Skeletal muscle cell (primary cell): ENCODE results near the gene C10orf53.

ENCODE experiments used
- DNase-seq: peaks from one replicate; pipeline ENCODE4 v3.0.0-alpha.2; 2010; ENCODE audit warnings: low read depth
- H3K4me3 ChIP-seq: 2 replicates; pipeline ENCODE4 v1.5.1; 2011; ENCODE audit warnings: low read depth, mild to moderate bottlenecking, control low read depth, low read length, moderate library complexity

The C10orf53 gene

DNA sequence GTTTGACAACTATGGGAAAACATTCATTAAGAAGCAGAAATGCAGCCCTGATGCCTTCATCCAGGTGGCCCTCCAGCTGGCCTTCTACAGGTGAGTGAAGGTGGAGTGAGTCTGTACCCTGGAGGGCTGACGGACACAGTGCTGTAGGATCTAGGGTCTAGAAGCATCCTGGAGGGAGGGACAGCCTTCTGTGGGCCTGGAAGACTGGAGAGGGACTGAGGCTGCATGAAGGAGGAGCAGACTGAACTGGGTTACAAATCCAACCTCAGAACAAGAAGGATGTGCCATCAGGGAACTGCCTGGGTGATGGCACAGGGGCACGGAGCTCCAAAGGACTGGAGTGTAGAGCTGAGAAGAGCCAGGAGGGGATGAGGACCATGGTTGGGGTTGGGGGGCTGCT, 27.5 kb upstream of the C10orf53 start:
- H3K4me3 ChIP-seq: no peak overlapping the region
- no peak for DNase-seq

DNA sequence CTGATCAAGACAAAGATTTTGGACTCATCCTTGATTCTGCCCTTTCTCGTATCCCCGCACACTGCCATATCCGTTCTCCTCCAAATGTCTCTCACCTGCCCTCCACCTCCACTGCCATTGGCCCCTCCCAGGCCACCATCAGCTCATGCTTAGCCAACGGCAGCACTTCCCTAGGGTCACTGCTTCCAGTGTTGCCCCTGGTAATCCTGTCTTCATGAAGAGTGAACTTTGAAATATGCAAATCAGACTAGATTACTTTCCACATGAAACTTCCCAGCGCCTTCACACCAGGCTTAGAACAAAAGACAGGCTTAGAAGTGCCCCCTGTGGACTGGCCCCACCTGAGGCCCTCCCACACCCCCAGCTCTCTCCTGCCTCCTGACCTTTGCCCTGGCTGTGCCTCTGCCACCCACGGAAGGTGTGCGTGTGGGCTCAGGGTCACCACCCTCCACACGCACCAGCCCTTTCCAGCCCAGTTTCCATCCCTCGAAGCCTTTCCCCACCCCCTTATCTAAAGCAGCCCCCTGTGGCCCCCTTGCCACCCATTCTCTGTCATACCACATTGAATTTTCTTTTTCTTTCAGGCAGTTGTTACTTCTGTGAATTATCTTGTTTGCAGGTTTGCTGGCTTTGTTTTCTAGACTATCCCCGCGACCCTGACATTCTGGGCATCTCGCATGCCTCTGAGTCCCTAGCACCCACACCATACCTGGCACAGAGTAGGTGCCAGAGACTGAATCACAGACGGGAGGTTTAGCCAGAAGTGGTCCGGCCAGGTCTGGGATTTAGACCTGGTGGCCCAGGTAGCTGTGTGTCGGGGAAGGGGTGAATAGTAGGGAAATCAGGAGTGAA, 26.8 kb upstream of the C10orf53 start:
- H3K4me3 ChIP-seq: no peak overlapping the region
- no peak for DNase-seq

GRCh38 chr10:49653273-49653929, 26.1 kb upstream of the C10orf53 start:
- DNase-seq: no peak
- no peak overlapping the region for H3K4me3 ChIP-seq

DNA sequence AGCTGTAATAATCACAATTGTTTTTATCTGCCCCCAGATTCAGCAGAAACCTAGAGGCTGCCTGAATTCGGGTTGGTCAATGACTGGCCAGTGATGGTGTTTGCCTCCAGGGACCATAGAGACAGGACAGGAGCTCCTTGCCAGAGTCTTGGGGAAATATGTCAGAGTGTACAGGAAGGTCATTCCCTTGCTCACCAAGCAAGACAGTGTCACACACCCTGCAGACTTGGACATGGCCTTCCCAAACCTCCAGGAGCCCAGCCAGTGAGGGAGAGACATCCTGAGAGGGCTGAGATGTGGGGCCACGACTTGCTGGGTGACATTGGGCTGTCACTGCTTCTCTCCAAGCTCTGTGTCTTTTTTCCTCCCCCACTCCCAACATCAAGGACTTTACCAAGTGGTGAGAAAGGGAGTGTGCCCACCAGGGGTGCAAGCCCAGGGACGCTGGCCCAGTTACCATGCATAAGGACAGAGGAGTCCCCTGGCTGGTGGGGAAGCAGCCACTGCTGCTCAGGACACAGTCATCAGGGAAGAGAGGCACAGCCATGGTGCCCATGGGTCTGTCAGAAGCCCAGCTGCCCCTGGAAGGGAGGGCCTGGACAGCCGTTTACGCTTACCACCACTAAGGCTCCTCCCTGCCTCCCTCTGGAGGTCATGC, 25.3 kb upstream of the C10orf53 start:
- H3K4me3 ChIP-seq: no peak overlapping the region
- DNase-seq: no peak

- no peak overlapping the region for H3K4me3 ChIP-seq
- DNase-seq: no peak
Measured at GRCh38 chr10:49655099-49655498, 24.4 kb upstream of the C10orf53 start.

DNA sequence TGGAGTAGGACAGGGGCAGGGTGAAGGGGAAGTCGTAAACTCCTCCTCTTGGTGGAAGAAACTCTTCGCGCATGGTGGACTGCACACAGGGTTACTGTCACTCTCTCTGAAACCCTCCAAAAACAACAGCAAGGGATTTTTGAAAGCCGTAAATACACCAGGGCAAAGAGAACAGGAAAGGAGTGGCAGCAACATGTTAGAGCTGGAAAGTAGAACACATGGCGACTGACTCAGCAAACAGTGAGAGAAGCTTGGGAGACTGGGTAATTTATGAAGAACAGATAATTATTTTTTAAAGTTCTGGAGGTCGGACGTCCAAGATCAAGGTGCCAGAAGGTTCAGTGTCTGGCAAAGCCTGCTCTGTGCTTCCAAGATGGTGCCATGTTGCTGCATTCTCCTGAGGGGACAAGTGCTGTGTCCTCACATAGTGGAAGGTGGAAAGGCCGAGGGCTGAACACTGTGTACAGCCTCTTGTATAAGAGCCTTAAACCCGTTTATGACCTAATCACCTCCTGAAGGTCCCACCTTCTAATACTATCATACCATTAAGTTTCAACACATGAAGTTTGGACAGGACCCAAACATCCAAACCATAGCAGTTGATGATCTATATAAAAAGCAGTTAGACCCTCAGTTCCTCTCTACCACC, 22.5 kb upstream of the C10orf53 start:
- no peak for DNase-seq
- H3K4me3 ChIP-seq: no peak overlapping the region

GRCh38 chr10:49657606-49658005, 21.8 kb upstream of the C10orf53 start:
- no peak for DNase-seq
- H3K4me3 ChIP-seq: no peak overlapping the region

- no peak overlapping the region for H3K4me3 ChIP-seq
- no peak for DNase-seq
Measured at GRCh38 chr10:49661140-49661856, 18.2 kb upstream of the C10orf53 start.

DNA sequence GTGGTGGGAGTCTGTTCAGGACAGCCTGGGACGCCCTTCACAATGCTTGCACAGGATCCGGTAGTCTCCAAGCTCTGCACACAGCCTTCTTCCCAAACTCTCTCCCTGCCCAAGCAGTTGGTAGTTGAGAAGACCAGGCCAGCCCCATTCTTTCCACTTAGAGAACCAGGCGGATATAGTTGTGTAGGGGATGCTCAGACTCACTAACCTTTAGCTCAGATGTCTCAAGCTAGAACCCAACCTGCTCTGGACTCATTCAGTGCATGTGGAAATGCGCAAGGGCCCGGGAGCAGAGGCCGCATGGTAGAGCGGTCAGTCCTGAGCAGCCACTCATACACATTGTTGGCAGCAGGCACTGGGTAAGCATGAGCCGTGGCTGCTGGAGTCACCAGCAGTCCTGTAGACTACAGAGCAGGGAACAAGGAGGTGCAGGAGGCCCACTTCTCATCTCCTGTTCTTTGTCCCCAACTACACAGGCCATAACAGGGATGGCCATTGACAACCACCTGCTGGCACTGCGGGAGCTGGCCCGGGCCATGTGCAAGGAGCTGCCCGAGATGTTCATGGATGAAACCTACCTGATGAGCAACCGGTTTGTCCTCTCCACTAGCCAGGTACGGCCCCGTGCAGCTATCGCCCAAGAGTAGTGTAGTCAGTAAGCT, 17.2 kb upstream of the C10orf53 start:
- no peak for DNase-seq

DNA sequence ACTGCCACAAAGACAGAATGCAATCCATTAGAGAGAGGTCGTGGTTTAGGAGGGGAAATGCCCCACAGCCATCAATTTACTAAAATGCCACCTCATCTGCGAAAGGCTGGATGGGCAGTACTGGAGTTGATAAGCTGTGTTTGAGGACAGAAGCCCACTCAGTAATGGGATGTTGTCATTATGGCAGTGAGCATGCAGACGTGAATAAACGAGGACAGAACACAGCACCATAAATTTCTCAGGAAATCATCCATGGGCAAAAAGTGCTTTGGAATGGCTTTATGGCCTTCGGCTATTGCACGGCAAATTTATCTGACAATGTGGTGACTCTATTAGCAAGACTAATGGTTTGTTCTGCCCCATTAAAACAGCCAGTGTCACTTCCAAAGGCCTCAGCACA, 15.9 kb upstream of the C10orf53 start:
- H3K4me3 ChIP-seq: no peak overlapping the region
- no peak for DNase-seq

More for the DNA sequence above, 17.2 kb upstream of the C10orf53 start:
- no peak overlapping the region for H3K4me3 ChIP-seq

DNA sequence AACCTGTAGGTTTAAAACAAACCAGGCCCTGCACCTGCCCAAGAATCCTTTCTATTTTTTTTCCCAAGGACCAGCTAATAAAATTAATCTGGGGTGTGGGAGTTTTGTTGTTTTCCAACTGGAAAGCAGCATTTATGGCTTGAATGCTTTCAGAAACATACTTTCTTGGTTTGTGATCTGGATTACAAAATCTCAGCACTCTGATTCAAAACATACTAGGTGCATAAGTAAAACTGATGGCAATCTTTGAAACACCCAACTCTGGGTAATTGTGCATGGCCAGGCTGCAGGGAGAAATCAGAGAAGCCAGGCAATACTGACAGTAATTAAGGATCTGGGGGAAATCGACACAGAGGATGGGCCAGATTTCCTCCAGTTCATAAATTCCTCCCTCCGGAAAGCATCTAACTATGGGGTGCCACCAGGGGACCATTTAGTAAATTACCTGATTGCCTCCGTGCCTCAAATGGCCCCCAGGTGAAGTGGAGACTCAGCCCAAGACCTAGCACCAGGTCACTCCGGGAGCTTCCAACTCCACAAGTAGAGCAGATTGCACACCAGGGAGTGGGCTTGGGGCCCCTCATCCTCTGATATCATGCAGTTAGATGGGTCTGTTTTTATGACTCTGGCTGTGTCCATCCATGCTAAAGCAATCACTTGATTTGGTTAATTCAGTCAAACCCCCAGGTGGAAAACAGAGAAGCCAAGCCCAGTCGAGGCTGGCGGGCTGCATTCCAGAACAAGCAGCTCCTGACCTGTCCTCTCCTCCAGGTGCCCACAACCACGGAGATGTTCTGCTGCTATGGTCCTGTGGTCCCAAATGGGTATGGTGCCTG, 15.2 kb upstream of the C10orf53 start:
- no peak for DNase-seq
- H3K4me3 ChIP-seq: no peak overlapping the region

- DNase-seq: no peak
- H3K4me3 ChIP-seq: no peak overlapping the region
Measured at GRCh38 chr10:49664842-49665355, 14.6 kb upstream of the C10orf53 start.

DNA sequence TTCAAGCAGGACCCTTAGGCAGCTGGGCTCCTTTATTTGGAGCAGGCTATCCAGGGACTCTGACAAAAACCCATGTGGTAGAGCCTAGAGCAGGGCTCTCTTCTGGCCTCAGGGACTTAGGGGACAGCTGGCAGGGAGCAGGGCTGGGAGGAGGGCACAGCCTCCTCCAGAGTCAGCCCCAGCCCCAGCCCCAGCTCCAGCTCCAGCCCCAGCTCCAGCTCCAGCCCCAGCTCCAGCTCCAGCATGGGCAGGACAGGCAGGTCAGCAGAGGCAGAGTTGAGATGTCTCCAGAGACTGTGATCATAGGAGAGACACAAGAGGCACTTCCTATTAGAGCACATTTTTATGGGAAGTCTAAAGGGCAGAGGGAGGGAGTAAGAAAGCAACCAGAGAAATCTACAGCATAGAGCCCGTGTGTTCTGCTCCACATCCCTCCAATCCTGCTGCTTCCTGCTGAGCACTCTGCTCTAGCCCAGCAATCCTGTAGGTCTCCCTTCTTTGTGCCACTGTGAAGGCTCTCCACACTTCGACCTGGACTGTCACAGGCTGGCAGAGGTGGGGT, 13.3 kb upstream of the C10orf53 start:
- DNase-seq: no peak
- H3K4me3 ChIP-seq: no peak overlapping the region

DNA sequence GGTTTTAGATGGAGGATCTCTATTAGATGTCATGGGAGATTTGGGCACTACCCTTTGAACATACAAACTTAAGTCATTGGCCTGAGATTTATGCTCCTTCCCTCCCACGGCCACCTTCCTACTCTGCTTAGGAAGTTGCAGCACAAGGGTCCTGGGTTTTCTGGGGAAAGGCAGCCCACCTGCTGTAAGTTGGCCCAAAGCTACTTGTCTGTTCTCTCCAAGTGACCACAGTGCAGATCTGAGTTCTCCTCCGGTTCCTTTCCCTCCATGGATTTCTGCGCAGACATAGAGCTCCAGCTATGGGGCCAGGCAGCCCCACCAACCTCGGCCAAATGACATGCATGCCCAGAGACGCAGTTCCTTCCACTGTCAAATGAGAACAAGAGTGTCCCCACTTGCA, 12.8 kb upstream of the C10orf53 start:
- no peak for DNase-seq
- no peak overlapping the region for H3K4me3 ChIP-seq

DNA sequence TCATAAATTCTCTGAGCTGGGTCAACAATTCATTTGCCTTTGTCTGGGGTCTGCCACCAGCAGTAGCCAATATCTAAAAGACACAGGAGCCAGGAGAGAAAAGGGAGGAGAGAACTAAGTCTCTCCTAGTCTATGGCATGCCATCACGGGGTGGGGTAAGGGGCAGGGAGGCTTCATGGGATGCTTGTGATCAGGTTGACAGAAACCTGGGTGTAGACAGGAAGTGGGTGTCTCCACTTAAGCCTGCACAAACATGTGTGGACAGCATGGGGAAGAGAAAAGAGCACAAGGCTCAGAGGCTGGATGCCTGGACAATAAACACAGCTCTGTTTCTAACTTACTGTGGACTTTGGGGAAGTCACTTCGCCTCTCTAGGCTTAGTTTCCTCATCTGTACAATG, 11.5 kb upstream of the C10orf53 start:
- no peak for DNase-seq
- H3K4me3 ChIP-seq: no peak overlapping the region

- no peak overlapping the region for H3K4me3 ChIP-seq
- no peak for DNase-seq
Measured at GRCh38 chr10:49668684-49669083, 10.8 kb upstream of the C10orf53 start.

DNA sequence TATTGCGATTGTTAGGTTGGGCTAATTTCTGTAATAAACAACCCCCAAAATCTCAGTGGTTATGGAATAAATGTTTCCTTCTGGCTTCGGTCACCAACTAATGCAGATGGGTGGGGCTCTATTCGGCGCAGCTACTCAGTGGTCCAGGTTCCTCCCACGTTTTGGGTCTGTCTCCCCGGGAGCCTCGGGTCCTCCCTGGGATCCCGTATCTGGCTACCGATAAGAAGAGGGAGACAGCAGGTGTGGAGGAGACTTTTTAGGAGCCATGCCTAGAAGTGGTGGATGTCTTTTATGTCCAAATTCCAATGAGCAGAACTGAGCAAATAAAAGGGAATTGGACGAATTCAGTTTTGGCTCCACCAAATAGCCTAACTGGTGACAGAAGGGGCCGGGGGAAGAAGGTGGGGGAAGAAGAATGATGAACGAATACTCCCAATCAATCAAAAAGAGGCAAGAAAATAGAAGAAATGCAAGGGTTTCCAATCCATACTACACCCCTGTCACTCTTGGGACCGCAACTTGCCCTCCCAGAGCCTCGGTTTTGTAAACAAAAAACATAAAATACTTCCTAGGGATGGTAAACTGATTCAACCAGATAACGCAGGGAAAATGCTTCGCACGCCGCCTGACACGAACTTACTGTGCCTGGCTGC, 498 bp upstream of the C10orf53 start:
- no peak for DNase-seq
- H3K4me3 ChIP-seq: peak overlapping the region; percentile 31
